ENCODE data around the gene C2CD4C.
"Not testable (repeated sequence)": the region's sequence is repeated elsewhere in the genome, so short reads cannot be mapped to it uniquely, and the experiment has no call there.

- not testable (repeated sequence) for TF ChIP-seq CTCF (IDR thresholded peaks at IDR 0.05; ENCODE audit: borderline replicate concordance, extremely low read depth, low read length, poor library complexity, severe bottlenecking); EZH2 (IDR thresholded peaks at IDR 0.05; ENCODE audit: borderline replicate concordance, low read depth, low read length, severe bottlenecking)
Measured at GRCh38 chr19:380618-381219, 28.2 kb downstream of the C2CD4C start.
